SW480 (cell line): ENCODE data around the gene LSM3.

Experiments used
- DNase-seq: peaks from one replicate; pipeline ENCODE4 v3.0.0-alpha.2; 2016; ENCODE audit warnings: low spot score

The LSM3 gene

DNA sequence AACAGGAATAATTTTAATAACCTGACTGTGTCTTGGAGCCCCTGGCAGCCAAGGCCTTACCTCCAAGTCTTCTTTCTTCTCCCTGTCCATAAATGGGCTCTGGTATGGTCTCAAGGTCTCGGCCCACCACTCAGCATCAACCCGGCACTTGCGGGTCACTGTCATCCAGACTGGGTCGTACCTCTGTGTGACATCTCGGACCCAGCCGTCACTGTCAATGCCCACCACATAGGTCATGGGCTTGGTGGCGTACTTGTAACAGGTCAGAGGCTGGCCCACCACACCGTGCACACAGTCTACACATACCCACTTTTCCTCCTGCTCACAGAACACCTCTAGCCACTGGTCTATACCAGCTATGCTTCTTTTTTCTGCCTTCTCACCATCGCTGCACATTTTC lies 20.7 kb upstream of the LSM3 start:
- DNase-seq, result no peak

- no peak for DNase-seq
Observed at GRCh38 chr3:14158370-14158769, 20.2 kb upstream of the LSM3 start.

DNA sequence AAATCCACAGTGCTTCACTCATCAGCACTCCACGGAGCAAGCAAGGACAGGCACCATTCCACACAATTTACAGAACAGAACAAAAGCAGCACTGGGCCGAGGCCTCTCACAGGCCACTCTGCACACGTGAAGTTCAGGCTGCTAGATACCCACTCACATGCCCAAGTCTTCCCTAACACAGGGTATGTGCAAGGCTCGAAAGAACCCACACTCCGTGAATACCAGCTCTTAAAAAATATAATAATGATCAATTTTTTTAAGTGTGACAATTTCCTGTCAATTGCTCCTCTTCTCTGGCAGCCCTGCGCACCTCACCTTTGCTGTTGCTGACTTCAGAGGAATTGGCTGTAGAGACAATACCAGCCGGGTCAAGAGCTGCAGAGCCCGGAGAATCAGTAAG lies 19.2 kb upstream of the LSM3 start:
- no peak for DNase-seq

DNA sequence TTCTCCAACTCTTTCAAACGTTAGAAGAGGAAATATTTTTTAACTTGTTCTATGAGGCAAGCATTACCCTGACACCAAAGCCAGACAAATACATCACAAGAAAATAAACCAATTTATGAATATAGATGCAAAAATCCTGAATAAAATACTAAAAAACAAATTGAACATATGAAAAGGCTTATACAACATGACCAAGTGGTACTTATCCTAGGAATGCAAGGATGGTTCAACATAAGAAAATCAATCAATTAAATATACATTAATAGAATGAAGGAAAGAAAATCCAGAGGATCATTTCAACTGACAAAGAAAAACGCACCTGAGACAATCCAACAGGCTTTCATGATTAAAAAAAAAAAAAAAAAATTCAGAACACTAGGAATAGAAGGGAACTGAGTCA lies 17.3 kb upstream of the LSM3 start:
- DNase-seq, result no peak

GRCh38 chr3:14162178-14162577 lies 16.4 kb upstream of the LSM3 start:
- DNase-seq, result no peak

DNA sequence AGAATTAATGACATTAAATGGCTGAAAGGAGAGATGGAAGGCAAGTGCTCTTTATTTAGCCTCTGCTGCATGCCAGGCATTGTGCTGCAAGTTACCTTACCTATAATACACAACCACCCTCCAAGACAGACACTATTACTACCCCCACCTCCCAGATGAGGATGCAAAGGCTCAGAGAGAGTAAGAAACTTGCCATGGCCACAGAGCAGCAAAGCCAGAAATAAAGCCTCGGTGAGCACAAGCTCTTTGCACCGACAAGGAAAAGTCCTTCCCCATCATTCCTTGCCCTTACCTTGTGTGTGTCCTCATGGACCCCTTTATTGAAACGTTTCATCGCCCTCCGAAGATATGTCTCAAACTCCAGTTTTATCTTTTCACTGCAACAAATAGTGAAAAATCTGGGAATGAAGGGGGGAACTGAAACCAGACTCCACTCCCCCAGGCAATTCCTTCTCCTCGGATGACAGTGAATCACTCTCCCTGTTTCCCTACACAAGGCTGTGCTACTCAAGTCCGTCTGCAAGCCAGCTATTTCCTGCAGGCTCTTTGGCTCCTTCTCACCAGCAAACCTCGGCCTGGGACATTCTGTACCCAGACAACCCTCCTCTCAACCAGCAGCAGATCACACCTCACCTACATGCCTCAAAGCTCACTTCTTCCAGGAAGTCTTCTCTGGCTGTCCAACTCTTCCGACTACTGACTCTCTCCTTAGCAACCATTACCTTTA lies 11.6 kb upstream of the LSM3 start:
- DNase-seq, result no peak

DNA sequence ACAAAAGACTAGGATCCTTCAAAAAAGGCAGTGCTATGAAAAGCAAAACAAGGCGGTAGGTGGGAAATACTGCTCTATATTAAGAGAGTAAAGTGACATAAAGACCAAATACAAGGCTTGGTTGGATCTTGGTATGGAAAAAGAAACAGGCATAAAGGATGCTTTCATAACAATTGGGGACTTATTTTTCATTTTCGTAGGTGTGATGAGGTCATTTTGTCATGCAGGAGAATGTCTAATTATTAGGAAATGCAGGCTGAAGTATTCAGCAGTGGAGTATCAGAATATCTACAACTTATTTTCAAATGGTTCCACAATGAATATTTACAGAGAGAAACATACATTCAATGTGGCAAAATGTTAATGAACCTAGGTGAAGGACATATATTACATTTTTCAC lies 9.2 kb upstream of the LSM3 start:
- no peak for DNase-seq

DNA sequence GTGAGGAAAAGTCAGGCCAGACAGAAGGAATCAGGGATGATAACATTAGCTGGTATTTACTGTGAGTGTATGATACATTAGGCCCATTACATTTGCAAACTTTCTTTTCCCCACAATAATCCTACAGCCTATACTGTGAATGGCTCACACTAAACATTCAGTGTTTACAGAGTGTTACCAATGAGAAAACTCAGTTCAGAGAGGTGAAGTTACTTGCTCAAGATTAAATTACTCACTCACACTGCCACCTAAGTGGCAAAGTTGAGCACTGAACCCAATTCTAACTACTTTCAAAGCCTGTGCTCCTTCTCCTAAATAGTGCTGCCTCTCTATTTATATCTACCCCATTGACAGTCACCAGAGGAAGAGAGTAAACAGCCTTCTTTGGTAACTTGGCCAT lies 8.7 kb upstream of the LSM3 start:
- DNase-seq, result no peak

DNA sequence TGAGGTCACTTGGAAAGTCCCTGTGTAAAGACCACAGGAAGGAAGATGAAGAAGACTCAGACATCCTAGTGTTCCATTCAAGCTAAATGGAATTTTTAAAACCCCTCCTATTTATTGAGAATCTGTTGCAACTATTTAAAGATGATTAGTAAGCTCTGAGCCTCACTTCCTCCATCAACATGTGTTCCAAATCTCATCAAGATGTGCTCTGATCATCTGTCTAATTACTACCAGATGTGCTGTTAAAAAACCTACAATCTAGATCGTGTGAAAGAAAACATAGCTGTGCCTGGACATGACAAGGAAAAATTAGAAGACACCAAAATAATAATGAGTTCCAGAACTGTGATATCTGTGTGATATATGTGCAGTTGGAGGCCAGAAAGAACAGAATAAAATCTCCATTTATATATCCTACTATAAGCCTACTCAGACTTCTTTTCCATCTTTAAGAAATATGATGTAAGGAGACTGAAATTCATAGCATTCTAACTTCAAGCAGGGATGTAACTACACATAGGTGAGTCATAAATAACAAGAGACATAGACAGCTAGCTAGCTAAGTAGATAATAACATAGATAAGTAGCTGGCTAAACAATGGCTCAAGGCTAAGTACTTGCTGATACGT lies 8.0 kb upstream of the LSM3 start:
- DNase-seq, result peak; percentile 42

GRCh38 chr3:14172496-14172895 lies 6.1 kb upstream of the LSM3 start:
- no peak for DNase-seq

GRCh38 chr3:14174483-14174882 lies 4.1 kb upstream of the LSM3 start:
- no peak for DNase-seq

- peak; percentile 80 for DNase-seq
Observed at GRCh38 chr3:14175383-14176037, 3.1 kb upstream of the LSM3 start.

GRCh38 chr3:14177580-14178246 lies 904 bp upstream of the LSM3 start:
- DNase-seq, result peak; percentile 51

DNA sequence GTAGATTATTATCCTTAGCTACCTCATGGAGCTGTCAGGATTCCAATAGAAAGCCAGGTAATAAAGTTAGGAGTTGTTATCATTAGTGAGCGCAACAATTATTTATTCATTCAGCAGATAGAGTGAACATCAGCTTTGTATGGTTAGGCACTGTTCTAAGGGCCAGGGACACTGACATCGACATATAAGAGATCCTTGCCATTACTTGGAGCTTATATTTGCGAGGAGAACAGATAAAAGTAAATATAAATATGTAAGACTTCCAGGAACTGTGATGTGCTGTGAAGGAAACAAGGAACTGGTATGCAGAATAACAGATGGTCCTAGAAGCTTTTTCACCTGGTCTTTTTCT lies 473 bp downstream of the LSM3 start:
- no peak for DNase-seq

GRCh38 chr3:14179795-14180194 lies 1.2 kb downstream of the LSM3 start:
- DNase-seq, result no peak

GRCh38 chr3:14181253-14181652 lies 2.6 kb downstream of the LSM3 start:
- DNase-seq, result no peak

DNA sequence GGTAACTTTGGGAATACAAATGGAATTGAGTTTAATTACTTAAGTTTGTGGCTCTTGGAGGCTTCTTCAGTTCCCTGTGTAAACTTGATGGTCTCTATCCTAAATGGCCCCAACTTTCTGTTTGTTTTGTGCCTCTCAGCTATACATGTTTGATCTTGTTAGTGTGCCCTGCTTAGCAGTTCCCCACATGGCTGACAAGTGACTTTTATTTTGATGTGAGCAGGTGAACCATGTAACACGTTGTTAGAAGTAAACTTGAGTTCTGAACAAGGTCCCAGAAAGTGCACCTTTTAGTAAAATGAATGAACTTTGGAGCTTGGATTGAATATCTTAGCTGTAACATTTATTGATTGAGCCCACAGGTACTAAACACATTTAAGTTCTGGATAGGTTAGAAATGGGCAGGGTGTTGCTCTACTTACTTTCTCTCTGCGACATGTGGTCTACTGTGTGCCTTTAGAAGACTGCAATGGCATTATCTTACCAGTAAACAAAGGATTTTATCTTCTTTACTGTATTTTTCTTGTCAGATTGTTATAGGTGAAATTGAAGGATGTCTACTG lies 4.5 kb downstream of the LSM3 start:
- DNase-seq, result no peak

GRCh38 chr3:14186854-14187458 lies 8.3 kb downstream of the LSM3 start:
- DNase-seq, result no peak

GRCh38 chr3:14188041-14188754 lies 9.6 kb downstream of the LSM3 start:
- DNase-seq, result no peak

DNA sequence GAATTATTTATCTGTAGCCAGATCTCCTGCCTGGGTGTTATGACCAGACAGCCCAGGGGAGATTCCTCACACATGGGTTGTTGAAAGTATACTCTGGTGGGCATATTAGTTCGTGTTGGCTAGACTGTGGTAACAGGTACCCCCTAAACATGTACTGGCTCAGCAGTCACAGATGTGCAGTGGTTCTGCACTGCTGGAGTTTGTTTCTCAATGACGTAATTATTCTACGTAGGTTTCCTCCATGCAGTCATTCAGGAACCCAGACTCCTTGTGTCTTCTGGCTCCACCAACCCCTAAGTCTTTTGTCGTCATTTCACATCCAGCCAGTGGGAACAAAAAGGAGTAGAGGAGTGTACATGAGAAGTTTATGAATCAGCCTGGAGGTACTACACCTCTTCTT lies 16.2 kb downstream of the LSM3 start:
- no peak for DNase-seq

- DNase-seq, result no peak
Observed at GRCh38 chr3:14199641-14200040, 21.0 kb downstream of the LSM3 start.

DNA sequence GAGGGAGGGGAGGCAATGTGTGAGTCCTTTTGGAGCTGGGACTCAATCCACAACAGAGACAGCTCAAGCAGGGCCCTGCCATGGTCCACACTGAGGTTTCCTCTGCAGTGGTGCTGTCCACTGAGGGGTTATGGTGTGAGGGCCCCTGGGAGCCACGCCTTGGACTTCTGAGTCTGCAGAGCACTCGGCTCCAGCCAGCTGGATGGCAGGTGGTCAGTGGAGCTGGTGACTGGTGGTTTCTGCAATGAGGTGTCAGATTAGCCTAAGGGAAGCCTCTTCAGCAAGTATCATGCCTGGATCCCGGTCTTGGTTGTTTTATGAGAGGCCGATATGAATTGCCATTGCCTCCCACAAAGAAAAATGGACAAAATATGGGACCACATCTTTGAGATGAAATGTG lies 21.7 kb downstream of the LSM3 start:
- no peak for DNase-seq
